ENCODE measurements around the gene OR5K4.

DNA sequence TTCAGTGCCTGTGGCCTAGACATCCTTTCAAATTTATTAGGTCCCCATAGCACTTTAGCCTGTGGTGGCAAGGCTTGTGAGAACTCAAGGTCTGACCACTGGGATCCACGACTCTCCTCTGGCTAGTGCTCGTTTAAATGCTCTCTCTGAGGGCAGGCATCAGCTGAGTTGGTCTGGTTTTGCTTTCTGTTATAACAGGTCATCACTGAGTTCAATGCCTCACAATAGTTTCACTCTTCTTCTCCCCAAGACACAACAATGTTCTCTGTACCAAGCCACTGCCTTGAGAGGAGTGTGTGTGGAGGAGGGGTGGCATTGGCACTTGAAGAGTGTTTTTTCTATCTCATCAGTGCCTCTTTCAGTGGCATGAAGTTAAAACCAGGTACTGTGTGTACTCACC is 7.6 kb downstream of the OR5K4 start:
- TF ChIP-seq, protein P1, sequence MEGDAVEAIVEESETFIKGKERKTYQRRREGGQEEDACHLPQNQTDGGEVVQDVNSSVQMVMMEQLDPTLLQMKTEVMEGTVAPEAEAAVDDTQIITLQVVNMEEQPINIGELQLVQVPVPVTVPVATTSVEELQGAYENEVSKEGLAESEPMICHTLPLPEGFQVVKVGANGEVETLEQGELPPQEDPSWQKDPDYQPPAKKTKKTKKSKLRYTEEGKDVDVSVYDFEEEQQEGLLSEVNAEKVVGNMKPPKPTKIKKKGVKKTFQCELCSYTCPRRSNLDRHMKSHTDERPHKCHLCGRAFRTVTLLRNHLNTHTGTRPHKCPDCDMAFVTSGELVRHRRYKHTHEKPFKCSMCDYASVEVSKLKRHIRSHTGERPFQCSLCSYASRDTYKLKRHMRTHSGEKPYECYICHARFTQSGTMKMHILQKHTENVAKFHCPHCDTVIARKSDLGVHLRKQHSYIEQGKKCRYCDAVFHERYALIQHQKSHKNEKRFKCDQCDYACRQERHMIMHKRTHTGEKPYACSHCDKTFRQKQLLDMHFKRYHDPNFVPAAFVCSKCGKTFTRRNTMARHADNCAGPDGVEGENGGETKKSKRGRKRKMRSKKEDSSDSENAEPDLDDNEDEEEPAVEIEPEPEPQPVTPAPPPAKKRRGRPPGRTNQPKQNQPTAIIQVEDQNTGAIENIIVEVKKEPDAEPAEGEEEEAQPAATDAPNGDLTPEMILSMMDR (IDR thresholded peaks at IDR 0.05): no peak
- TF ChIP-seq POLR2A (IDR thresholded peaks at IDR 0.05): no peak

All from Peyer's patch (tissue), 4 donors.